HG03439 (cell line): ENCODE measurements around the gene UGT3A2.
"Not testable (repeated sequence)": the region's sequence is repeated elsewhere in the genome, so short reads cannot be mapped to it uniquely, and the experiment has no call there.

Experiments used
- ATAC-seq: cut with Tn5 transposase; IDR thresholded peaks from one replicate; pipeline ENCODE4 v1.9.1; 2021; ENCODE audit warnings: mild to moderate bottlenecking, moderate library complexity; ENCODE audit not compliant: unreplicated experiment

Gene UGT3A2

DNA sequence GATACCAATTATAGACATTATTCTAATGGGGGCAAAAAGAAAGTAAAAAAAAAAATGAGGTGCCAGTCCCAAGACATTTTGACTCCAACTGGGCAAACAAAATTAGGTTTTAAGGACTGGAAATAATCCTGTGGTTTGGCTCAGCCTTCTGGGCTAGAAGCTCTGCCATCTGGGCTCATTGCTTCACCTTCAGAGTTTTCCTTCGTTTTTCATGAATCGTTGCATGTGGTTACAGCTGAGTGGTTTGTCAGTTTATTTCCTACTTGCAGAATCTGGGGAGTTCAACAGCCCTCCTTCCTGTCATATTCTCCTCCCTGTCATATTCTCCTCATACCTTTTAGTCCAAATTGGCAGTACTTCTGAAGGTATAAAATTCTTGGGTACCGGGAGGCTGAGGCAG, 12.0 kb downstream of the UGT3A2 start:
- ATAC-seq: no peak

DNA sequence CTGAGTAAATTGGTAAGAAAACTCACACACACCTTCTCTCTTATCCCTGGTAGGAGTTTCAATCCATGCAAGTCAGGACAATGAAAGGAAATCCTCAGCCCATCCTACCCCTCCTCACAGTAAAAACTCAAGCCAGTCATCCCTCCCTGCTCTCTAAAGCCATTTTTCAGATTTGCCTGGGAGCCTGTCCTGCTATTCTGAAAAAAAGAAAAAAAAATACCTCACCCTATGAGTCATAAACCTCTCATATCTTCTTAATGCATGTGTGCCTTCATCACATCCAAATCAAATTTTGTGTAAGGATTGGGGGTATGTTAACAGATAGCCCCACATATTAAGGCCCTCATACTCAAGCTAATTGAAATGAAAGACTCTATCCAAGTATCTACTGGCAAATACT, 14.1 kb downstream of the UGT3A2 start:
- no peak for ATAC-seq

DNA sequence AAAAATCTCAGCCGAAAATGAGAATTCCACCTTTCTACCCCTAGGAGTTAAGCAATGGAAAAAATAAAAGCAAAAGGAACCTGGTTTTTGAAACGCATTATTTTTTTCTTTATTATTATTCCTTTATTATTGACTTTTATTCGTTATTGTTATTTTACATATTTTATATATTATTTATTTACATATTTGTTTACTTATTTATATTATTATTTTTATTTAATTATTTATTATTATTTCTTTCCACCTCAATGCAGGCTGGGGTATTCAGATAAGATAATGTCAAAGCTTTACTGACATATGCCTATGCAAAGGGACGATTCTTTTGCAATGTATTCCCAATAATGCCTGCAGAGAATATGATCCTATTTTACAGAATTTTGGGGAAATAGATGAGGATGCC, 16.7 kb downstream of the UGT3A2 start:
- no peak for ATAC-seq

DNA sequence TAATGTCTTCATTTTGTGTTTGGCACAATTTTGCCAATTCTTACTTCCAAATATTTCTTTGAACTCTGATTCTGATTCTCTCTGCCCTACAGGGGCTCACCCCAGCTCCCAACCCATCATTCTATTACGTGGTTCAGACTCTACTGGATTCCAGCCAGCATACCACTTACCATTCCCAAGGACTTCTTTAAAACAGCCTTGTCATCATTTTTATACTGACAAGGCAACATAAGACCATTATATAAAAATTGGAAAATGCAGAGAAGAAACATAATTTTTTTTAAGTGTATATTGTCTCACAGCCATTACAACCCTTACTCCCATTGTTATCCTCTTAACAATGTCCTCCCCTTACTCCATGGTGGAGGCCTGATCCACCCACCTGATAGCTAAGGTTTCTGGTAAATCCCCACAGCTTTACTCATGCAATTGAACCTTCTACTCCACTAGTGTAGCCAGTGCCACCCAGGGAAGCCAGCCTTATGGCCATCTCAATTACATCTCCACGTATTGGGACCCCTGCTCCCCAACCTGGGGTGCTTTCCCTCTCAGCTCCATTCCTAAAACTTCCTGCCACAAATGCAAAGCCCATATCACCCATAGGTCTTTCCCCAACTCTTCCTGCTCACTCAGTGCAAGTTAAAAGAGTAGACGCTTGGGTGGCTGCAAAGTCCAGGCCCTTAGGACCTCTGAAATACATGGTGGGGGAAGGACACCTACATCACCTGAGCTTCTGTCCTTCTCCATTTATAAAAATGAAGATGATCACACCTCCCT, 19.1 kb downstream of the UGT3A2 start:
- no peak for ATAC-seq

DNA sequence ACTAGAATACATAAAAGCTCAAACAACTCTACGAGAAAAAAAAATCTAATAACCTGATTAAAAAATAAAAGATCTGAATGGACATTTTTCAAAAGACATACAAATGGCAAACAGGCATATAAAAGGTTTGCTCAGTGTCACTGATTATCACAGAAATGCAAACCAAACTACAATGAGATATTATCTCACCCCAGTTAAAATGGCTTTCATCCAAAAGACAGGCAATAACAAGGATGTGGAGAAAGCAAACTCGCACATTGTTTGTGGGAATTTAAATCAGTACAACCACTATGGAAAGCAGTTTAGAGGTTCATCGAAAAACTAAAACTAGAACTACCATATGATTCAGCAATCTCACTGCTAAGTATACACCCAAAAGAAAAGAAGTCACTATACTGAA, 20.8 kb downstream of the UGT3A2 start:
- ATAC-seq: no peak

DNA sequence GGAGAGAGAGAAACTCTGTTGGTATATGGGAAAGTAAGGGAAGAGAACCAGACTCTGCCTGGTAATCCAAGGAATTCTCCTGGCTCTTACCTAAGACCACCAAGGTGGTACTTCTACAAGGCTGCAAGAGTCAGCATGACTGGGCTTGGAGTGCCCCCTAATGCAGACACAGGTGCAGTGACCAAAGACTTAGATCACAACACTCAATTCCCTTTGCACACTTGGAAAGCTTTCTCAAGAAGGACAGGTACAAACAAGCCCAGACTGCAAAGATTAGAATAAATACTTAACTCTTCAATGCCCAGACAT, 25.2 kb downstream of the UGT3A2 start:
- no peak for ATAC-seq

DNA sequence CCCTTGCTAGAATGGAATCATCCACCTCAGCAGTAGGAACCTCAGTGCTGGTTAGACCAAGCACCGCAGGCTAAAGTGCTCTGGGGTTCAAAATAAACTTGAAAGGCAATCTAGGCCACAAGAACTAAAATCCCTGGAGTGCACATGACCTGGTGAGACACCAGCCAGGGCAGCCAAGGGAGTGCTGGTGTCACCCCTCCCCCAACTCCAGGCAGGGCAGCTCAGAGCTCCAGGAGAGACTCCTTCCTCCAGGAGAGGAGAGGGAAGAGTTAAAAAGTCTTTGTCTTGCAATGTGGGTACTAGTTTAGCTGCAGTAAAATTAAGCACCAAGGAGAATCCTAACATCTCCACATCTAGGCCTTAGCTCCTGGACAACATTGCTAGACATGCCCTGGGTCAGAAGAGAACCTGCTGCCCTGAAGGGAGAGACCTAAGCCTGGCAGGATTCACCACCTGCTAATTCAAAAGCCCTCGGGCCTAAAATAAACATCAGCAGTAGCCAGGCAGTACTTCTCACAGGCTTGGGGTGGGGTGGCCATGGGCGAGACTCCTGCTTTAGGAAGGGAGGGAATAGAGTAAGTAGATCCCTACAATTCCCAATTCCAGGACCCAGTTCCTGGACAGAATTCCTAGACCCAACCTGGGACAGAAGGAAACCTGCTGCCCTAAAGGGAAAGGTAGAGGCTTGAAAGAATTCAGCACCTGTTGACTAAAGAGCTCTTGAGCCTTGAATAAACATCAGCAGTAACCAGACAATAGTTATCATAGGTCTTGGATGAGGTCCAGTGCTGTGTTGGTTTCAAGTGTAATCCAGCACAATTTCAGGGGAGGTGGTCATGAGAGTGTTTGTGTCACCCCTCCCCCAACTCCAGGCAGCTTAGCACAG, 25.8 kb downstream of the UGT3A2 start:
- ATAC-seq: no peak

DNA sequence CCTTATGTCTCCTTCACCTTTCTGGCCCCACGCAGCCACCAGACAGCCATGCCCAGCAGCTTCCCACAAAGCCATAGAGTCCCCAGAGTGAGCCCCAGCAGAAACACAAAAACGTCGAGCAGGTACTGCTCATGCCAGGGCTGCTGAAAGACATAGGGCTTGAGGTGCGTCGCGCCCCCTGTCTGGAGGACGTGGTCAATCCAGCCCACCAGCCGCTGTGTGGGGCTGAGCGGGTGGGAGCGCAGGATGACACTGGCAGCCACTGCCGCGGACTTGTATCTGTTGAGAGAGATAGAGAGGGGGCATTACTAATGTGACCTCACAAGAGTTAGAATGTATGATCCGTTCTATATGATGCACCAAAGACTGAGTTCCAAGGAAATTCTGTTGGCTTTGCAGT, 31.0 kb downstream of the UGT3A2 start:
- ATAC-seq: no peak

DNA sequence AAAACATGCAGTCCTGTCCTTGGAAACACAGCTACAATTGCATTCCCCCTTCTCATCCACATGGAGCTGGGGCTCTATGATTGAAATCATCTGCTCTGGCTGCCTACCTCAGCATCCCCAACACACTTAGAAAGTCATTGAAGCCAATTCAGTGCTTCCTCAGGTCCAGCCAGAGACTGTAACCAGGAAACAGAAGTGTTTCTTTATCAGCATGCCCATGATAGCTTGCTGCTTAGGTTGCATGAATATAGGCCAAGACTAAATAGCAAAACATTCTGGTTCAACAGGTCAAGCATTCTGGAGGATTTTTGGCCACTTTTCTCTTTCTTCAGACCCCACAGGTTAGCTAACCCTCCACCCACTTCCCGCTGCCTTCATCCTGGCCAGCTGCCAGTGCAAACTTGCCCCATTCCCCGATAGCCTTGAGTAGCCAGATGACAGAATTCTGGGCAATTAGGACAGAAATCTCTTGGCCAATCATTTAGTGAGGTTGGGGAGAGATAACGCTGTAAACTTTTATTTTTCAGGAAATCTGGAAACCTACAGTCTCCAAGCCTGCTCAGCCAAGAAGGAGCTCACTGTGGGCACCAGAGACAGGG, 32.0 kb downstream of the UGT3A2 start:
- not testable (repeated sequence) for ATAC-seq

DNA sequence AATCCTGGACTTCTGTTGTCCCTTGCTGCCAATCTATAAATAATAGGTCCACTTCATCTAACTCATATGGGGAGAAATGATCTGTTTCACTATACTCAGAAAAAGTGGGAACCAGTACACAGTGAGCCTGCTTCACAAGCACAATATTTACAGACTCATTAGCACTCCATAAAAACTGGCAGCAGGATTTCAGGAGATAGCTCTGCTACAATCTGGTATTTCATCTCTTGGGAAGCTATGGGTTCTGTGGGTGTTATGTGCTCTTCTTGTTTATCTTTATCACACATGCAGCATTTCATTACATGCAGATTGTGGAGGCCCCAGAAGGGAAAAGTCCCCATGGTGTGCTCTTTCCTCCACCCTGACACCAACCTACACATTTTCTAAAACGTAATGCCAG, 33.2 kb downstream of the UGT3A2 start:
- ATAC-seq: no peak

DNA sequence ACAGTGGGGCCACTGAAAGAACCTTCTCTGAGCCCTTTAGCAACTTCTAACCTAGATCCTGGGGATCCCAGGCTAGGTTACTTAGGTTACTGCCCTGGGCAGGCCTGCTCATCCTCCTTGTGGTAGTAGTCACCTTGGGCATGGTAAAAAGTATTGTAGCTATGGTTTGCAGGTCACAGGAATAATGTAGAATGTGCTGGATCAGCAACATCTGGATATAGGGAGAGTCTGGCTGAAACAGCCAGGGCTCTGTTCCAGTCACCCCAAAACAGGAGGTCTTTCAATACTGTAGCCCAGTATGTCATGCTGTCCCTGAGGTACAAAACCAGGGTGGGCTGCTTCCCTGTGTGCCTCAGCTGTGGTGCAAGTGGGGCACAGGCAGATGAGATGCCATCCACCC, 33.6 kb downstream of the UGT3A2 start:
- no peak for ATAC-seq

DNA sequence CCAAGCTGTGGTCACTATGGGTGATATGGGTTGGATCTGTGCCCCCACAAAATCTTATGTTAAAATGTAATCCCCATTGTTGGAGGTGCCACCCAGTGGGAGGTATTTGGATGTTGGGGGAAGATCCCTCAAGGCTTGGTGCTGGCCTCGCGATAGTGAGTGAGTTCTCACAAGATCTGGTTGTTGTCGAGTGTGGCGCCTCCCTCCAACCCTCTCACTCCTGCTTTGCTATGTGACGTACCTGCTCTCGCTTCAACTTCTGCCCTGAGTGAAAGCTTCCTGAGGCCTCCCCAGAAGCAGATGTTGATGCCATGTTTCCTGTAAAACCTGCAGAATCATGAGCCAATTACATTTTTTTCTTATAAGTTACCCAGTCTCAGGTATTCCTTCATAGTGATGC, 35.5 kb downstream of the UGT3A2 start:
- no peak for ATAC-seq

DNA sequence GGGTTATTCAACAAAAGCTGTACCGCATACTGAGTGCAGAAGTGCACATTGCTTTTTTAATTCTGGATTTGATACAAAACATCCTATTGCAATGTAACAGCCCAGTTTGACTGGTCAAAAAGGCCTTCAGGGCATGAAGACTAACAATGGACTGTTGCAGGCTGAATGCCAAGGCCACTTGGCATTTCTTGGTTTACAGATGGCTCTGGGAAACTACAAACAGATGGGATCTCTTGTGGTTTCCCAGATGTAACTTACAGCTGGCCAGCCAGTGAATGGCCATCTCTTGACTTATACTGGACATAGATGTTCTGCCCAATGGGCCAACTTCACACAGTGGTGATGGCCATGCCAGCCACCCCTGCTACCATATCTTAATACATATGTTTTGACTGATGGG, 36.8 kb downstream of the UGT3A2 start:
- ATAC-seq: no peak

DNA sequence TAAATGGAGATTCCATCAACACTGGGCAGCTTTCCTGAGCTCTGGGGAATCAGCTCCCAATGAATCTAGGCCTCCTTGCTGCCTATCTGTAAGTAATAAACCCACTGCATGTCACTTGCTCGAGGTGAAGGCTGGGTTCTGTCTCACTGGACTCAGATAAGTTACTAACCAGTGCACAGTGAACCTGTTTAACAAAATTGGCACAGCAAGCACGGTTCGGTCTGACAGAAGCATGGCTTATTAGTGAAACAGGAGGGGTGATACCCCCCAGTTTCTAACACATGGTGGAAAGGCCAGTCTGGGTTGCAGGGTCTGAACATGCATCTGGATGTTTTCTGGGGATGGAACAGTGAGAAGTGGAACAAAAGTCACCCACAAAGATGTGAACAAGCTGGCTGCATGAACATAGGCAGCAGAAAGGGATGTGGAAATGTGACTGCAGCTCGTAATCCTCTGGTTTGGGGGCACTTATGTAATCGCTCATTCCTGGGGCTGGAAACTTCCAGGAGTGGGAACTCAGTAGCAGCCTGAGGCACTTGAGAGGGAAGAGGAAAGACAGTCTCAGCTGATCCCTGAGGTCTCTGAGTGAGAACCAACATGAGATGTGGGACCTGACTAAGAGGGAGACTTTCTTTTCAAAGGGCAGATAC, 37.7 kb downstream of the UGT3A2 start:
- no peak for ATAC-seq

DNA sequence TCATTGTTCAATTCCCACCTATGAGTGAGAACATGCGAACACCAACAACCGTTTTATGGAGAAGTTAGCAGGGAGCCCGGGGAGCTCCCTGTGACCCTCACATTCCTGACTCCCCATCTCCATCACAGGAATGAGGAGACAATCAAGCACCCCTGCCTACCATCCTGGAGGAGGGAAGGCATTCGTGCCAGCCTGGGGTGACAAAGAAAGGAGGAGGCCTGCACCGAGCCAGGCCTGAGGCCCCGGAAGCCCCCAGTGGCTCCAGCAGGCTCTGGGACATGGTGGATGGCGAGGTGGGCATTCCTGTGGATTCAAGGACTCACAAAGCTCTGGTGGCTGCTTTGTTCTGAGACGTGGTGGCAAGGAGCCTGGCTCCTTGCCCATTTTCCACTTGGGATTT, 39.0 kb downstream of the UGT3A2 start:
- ATAC-seq: no peak

DNA sequence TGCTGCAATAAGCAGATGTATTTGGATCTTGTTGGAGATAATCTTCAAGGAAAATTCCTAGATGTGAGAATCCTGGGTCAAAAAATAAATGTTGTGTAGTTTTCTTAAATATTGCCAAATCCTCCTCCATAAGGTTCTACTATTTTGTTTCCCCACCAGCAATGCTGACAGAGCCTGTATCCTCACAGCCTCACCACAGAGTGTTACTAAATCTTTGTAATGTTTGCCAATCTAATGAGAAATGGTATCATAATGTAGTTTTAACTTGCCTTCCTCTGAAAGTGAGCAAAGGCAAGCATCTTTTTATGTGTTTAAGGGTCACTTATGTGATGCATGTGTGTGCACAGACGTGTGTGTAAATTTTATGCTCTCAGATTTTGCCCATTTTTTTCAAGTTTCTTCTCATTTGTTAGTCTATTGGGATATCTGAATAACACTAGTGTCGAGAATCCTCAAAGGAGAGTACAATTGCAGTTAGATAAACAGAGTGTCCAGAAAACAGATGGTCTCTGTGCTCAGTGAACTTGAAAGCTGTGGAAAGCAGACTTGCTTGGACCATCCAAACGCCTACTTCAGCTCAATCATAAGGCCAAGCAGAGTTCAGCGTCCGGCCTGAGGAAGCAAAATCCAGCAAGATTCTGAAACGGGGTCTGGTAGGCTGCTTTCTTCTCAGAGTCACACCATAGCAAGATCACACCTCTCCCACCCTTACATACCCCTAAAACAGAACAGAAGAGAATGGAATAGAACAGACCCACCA, 39.8 kb downstream of the UGT3A2 start:
- no peak for ATAC-seq

DNA sequence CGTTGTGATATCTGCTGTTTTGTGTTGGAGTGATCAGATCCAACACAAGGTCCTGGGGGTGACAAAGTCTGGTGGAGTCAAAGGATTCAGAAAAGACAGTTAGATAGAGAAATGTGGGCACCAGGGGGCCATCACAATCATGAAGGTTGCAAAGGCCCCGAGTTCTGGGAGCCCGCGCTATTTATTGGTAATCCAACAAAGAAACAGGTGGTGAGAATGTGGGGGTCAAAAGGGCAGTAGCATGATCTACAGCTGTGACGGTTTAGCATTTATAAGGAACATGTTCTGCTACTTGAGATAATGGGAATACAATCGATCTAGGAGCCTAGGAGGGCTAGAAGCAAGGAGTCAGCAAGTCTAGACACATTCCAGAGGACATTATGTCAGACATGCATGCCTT, 44.4 kb downstream of the UGT3A2 start:
- ATAC-seq: not testable (repeated sequence)

DNA sequence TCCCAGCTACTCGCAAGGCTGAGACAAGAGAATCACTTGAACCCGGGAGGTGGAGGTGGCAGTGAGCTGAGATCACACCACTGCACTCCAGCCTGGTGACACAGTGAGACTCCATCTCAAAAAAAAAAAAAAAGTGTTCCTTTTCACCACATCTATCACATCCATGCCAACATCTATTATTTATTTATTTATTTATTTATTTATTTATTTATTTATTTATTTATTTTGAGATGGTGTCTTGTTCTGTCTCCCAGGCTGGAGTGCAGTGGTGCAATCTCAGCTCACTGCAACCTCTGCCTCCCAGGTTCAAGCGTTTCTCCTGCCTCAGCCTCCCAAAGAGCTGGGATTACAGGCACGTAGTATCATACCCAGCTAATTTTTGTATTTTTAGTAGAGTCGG, 47.1 kb downstream of the UGT3A2 start:
- ATAC-seq: not testable (repeated sequence)

DNA sequence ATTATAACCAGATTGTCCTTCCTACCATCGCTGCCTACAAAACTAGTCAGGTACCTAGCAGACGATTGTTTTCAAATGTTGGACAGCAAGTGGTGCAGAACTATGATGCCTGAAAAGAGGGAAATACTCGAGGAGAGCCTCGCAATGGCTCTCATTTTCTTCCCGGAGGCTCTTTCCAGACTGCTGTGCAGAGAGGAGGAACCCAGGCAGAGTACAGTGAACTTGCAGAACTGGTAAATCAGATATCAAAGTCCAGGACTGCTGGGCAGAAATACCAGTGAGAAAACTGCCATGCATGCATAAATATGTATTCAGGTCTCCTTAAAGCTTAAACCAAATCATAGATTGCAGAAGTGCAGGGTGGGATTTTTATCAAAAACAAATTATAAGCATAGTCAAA, 49.1 kb downstream of the UGT3A2 start:
- no peak for ATAC-seq

DNA sequence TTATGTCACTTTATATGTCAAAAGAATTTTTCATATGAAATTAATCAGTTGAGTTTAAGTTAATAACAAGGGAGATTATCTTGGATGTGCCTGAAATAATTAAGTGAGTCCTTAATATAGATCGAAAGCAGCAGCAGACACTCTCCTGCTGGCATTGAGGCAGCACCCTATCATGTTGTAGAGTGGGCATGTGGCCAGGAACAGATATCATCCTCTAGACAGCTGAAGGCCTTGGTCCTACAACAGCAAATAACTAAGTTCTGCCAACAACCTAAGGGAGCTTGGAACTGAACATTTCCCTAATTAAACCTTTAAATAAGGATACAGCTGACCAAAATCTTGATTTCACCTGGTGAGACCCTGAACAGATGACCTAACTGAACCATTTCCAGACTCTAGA, 49.7 kb downstream of the UGT3A2 start:
- ATAC-seq: no peak

DNA sequence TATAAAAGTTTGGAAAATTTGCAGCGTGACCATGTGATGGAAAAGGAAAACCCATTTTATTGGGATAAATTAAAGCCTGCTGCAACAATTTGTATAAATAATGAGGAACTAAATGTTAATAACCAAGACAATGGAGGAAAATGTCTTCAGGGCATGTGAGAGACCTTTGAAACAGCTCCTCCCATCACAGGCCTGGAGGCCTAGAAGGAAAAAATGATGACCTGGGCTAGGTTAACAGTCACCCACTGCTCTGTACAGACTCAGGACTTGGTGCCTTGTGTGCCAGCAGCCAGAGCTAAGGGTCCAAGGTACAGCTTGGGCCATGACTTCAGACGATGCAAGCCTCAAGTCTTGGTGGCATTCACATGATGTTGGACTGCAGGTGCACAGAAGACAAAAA, 53.5 kb downstream of the UGT3A2 start:
- no peak for ATAC-seq
